Esophagus (tissue), 2 donors: Measurements from ENCODE around the gene C2CD4A. TPM values are rescaled to one million over a fixed set of nuclear protein-coding genes. Genes with fewer than 3 reads are reported as not detected.

Experiments
- H3K27ac ChIP-seq, 2 donors: one replicate each; pipeline ENCODE4 v1.5.1; 2013; ENCODE audit warnings: low read depth in 2 of 2, mild to moderate bottlenecking in 2 of 2, inconsistent platforms in 1 of 2, low read length in 1 of 2, moderate library complexity in 1 of 2
- H3K27me3 ChIP-seq, 2 donors: one replicate each; pipeline ENCODE4 v1.6.1; 2013; ENCODE audit warnings: low read length in 2 of 2, control low read depth in 1 of 2, mild to moderate bottlenecking in 1 of 2; ENCODE audit not compliant: insufficient read depth in 2 of 2, control insufficient read depth in 1 of 2
- H3K36me3 ChIP-seq, 2 donors: one replicate each; pipeline ENCODE4 v1.6.1; 2013; ENCODE audit warnings: low read length in 1 of 2; ENCODE audit not compliant: control insufficient read depth in 2 of 2, insufficient read depth in 2 of 2
- H3K4me1 ChIP-seq, 2 donors: one replicate each; pipeline ENCODE4 v1.6.1; 2013; ENCODE audit warnings: low read length in 1 of 2; ENCODE audit not compliant: control insufficient read depth in 2 of 2, insufficient read depth in 2 of 2
- H3K4me3 ChIP-seq, 2 donors: one replicate each; pipeline ENCODE4 v1.5.1; 2013; ENCODE audit warnings: low read length in 2 of 2, mild to moderate bottlenecking in 2 of 2, low read depth in 1 of 2, moderate library complexity in 1 of 2
- H3K9me3 ChIP-seq, 2 donors: one replicate each; pipeline ENCODE4 v1.6.1; 2013; ENCODE audit warnings: mild to moderate bottlenecking in 2 of 2, low read depth in 1 of 2, low read length in 1 of 2, moderate library complexity in 1 of 2; ENCODE audit not compliant: control insufficient read depth in 2 of 2, insufficient read depth in 1 of 2
- WGBS, 2 donors: extraction: QIAGEN DNeasy Blood & Tissue Kit; methylation state at CpG; one replicate each; pipeline ENCODE4 v1.1.7; 2013; 5-methylcytosine and 5-hydroxymethylcytosine counted together
- polyA plus RNA-seq, 2 donors: library from polyadenylated mRNA; stranded (reverse); fragments of 200-250 nt; gene quantifications; one replicate each; pipeline ENCODE4 v1.2.3, GENCODE V29; 2013
- donor health status: healthy with polysubstance abuse.
- donor health status: Bipolar disorder and iron deficiency.

The C2CD4A gene
- polyA plus RNA-seq, 2 donors, result 0.04 to 0.13 TPM

GRCh38 chr15:62090988-62091387 is 24.2 kb downstream of the C2CD4A start:
- WGBS, 2 donors, result 86% methylated on average over 7 of the region's 7 CpGs
- Histone ChIP-seq H3K4me3 (no peak overlapping the region), H3K36me3 (no peaks in the 10 kb centered on the region), H3K27ac (no peak overlapping the region), H3K9me3 (no peaks in the 10 kb centered on the region), H3K27me3 (no peaks in the 10 kb centered on the region), H3K4me1 (no peaks in the 10 kb centered on the region)

GRCh38 chr15:62093809-62094208 is 27.0 kb downstream of the C2CD4A start:
- WGBS, 2 donors, result 83 to 87% methylated on average over 5 of the region's 5 CpGs
- no peaks in the 10 kb centered on the region for H3K9me3 ChIP-seq
- H3K36me3 ChIP-seq, result no peaks in the 10 kb centered on the region
- peaks cover 0 to 9% of the 10 kb centered on the region in 2 donors for H3K27me3 ChIP-seq
- H3K4me1 ChIP-seq, result no peaks in the 10 kb centered on the region
- no peak overlapping the region for H3K4me3 ChIP-seq
- no peak overlapping the region for H3K27ac ChIP-seq

- H3K27ac ChIP-seq, result no peak overlapping the region
- no peaks in the 10 kb centered on the region for H3K4me1 ChIP-seq
- H3K9me3 ChIP-seq, result no peaks in the 10 kb centered on the region
- peaks cover 0 to 9% of the 10 kb centered on the region in 2 donors for H3K27me3 ChIP-seq
- WGBS, 2 donors, result 67 to 74% methylated on average over 7 of the region's 7 CpGs
- H3K36me3 ChIP-seq, result no peaks in the 10 kb centered on the region
- H3K4me3 ChIP-seq, result no peak overlapping the region
Measured at GRCh38 chr15:62094388-62094787, 27.6 kb downstream of the C2CD4A start.

- Histone ChIP-seq H3K9me3 (no peaks in the 10 kb centered on the region), H3K27ac (no peak overlapping the region), H3K4me1 (no peaks in the 10 kb centered on the region), H3K4me3 (no peak overlapping the region), H3K27me3 (peaks cover 0 to 9% of the 10 kb centered on the region in 2 donors), H3K36me3 (no peaks in the 10 kb centered on the region)
- 37 to 45% methylated on average over 7 of the region's 7 CpGs for WGBS, 2 donors
Measured at GRCh38 chr15:62099094-62099601, 32.4 kb downstream of the C2CD4A start.

GRCh38 chr15:62103431-62103830 is 36.7 kb downstream of the C2CD4A start:
- H3K36me3 ChIP-seq, result peaks cover 0 to 2% of the 10 kb centered on the region in 2 donors
- H3K9me3 ChIP-seq, result peaks cover 0 to 2% of the 10 kb centered on the region in 2 donors
- H3K27me3 ChIP-seq, result no peaks in the 10 kb centered on the region
- peaks cover 0 to 4% of the 10 kb centered on the region in 2 donors for H3K4me1 ChIP-seq
- H3K4me3 ChIP-seq, result no peak overlapping the region
- no peak overlapping the region for H3K27ac ChIP-seq
- WGBS, 2 donors, result 91 to 92% methylated on average over 7 of the region's 7 CpGs

GRCh38 chr15:62104401-62104800 is 37.6 kb downstream of the C2CD4A start:
- Histone ChIP-seq H3K9me3 (peaks cover 0 to 2% of the 10 kb centered on the region in 2 donors), H3K36me3 (peaks cover 0 to 2% of the 10 kb centered on the region in 2 donors), H3K4me1 (peaks cover 0 to 4% of the 10 kb centered on the region in 2 donors), H3K27me3 (no peaks in the 10 kb centered on the region), H3K27ac (no peak overlapping the region), H3K4me3 (no peak overlapping the region)
- WGBS, 2 donors, result 56 to 78% methylated on average over 3 of the region's 3 CpGs

- no peak overlapping the region for H3K27ac ChIP-seq
- no peaks in the 10 kb centered on the region for H3K27me3 ChIP-seq
- peaks cover 0 to 4% of the 10 kb centered on the region in 2 donors for H3K4me1 ChIP-seq
- 60 to 80% methylated on average over 5 of the region's 5 CpGs for WGBS, 2 donors
- peaks cover 0 to 2% of the 10 kb centered on the region in 2 donors for H3K9me3 ChIP-seq
- peaks cover 0 to 2% of the 10 kb centered on the region in 2 donors for H3K36me3 ChIP-seq
- H3K4me3 ChIP-seq, result no peak overlapping the region
Measured at GRCh38 chr15:62104846-62105245, 38.1 kb downstream of the C2CD4A start.

- Histone ChIP-seq H3K36me3 (peaks cover 0 to 2% of the 10 kb centered on the region in 2 donors), H3K27me3 (no peaks in the 10 kb centered on the region), H3K9me3 (peaks cover 0 to 2% of the 10 kb centered on the region in 2 donors), H3K4me1 (peaks cover 0 to 4% of the 10 kb centered on the region in 2 donors), H3K27ac (no peak overlapping the region), H3K4me3 (no peak overlapping the region)
- 94 to 97% methylated on average over 11 of the region's 11 CpGs for WGBS, 2 donors
Measured at GRCh38 chr15:62105266-62105665, 38.5 kb downstream of the C2CD4A start.

GRCh38 chr15:62106096-62106495 is 39.3 kb downstream of the C2CD4A start:
- Histone ChIP-seq H3K27me3 (no peaks in the 10 kb centered on the region), H3K27ac (no peak overlapping the region), H3K9me3 (peaks cover 0 to 2% of the 10 kb centered on the region in 2 donors), H3K36me3 (peaks cover 0 to 2% of the 10 kb centered on the region in 2 donors), H3K4me1 (peaks cover 3 to 4% of the 10 kb centered on the region in 2 donors), H3K4me3 (no peak overlapping the region)
- WGBS, 2 donors, result 92 to 96% methylated on average over 3 of the region's 3 CpGs

- Histone ChIP-seq H3K4me1 (peaks cover 4% of the 10 kb centered on the region in 2 donors), H3K4me3 (no peak overlapping the region), H3K27me3 (no peaks in the 10 kb centered on the region), H3K27ac (no peak overlapping the region), H3K9me3 (peaks cover 0 to 2% of the 10 kb centered on the region in 2 donors), H3K36me3 (peaks cover 0 to 2% of the 10 kb centered on the region in 2 donors)
- 78 to 85% methylated on average over 2 of the region's 2 CpGs for WGBS, 2 donors
Measured at GRCh38 chr15:62107571-62108121, 40.9 kb downstream of the C2CD4A start.
